22Rv1 (cell line): ENCODE results near the gene ATP11A.

Source experiments
- ZFX ChIP-seq: fragments of 450-650 bp; IDR thresholded peaks from 2 replicates; pipeline ENCODE4 v1.6.1; 2017; ENCODE audit warnings: antibody characterized with exemption, borderline replicate concordance
- TF ChIP-seq, protein P1 (sequence below): fragments of 450-650 bp; IDR thresholded peaks from 2 replicates; pipeline ENCODE4 v1.5.1; 2017; ENCODE audit warnings: mild to moderate bottlenecking

GRCh38 chr13:112837371-112838037 lies 147.7 kb downstream of the ATP11A start:
- TF ChIP-seq, protein P1, sequence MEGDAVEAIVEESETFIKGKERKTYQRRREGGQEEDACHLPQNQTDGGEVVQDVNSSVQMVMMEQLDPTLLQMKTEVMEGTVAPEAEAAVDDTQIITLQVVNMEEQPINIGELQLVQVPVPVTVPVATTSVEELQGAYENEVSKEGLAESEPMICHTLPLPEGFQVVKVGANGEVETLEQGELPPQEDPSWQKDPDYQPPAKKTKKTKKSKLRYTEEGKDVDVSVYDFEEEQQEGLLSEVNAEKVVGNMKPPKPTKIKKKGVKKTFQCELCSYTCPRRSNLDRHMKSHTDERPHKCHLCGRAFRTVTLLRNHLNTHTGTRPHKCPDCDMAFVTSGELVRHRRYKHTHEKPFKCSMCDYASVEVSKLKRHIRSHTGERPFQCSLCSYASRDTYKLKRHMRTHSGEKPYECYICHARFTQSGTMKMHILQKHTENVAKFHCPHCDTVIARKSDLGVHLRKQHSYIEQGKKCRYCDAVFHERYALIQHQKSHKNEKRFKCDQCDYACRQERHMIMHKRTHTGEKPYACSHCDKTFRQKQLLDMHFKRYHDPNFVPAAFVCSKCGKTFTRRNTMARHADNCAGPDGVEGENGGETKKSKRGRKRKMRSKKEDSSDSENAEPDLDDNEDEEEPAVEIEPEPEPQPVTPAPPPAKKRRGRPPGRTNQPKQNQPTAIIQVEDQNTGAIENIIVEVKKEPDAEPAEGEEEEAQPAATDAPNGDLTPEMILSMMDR: no peak
- no peak for TF ChIP-seq ZFX
